Stomach (tissue), 9 donors: ENCODE measurements around the gene MCRIP2. TPM values are rescaled to one million over a fixed set of nuclear protein-coding genes. Genes with fewer than 3 reads are reported as not detected.

Experiments
- DNase-seq, 2 donors: peaks; one replicate each; pipeline versions ENCODE4 v3.0.0 to v3.0.0-alpha.2; 2013 to 2019
- H3K27ac ChIP-seq, 5 donors: fragments of 200-600 bp in 4 of 5; sonication (generic) in 4 of 5; one replicate each; pipeline ENCODE4 v1.5.1; 2013 to 2019; ENCODE audit warnings: mild to moderate bottlenecking in 1 of 5, moderate library complexity in 1 of 5
- H3K27me3 ChIP-seq, 3 donors: fragments of 200-600 bp; sonication (generic); one replicate each; pipeline ENCODE4 v1.5.1; 2017 to 2019; ENCODE audit warnings: mixed run types in 1 of 3
- H3K36me3 ChIP-seq, 4 donors: fragments of 200-600 bp; sonication (generic); 1 replicate in 3 of 4; 2 replicates in 1 of 4; pipeline ENCODE4 v1.5.1; 2016 to 2019
- H3K4me1 ChIP-seq, 4 donors: fragments of 200-600 bp; sonication (generic); one replicate each; pipeline ENCODE4 v1.5.1; 2016 to 2019
- H3K4me3 ChIP-seq, 4 donors: fragments of 200-600 bp; sonication (generic) in 3 of 4; one replicate each; pipeline ENCODE4 v1.5.1; 2016 to 2019; ENCODE audit warnings: mild to moderate bottlenecking in 1 of 4
- H3K9me3 ChIP-seq, 4 donors: fragments of 200-600 bp; sonication (generic); one replicate each; pipeline ENCODE4 v1.5.1; 2016 to 2019
- EP300 ChIP-seq: sonication (generic); formaldehyde crosslinking; IDR thresholded peaks from one replicate; pipeline ENCODE4 v1.6.1; 2017; ENCODE audit warnings: antibody characterized with exemption
- POLR2A ChIP-seq, 4 donors: fragments of 450-650 bp; IDR thresholded peaks; one replicate each; pipeline ENCODE4 v1.6.1; 2016; ENCODE audit warnings: antibody characterized with exemption in 4 of 4, control low read depth in 2 of 4, mild to moderate bottlenecking in 1 of 4, moderate library complexity in 1 of 4
- POLR2AphosphoS5 ChIP-seq, 3 donors: sonication (generic); formaldehyde crosslinking; IDR thresholded peaks; one replicate each; pipeline ENCODE4 v1.6.1; 2016; ENCODE audit warnings: antibody characterized with exemption in 3 of 3
- WGBS, 5 donors: extraction: QIAGEN DNeasy Blood & Tissue Kit in 3 of 5; methylation state at CpG; one replicate each; pipeline versions ENCODE4 v1.1.5 to v1.1.7; 2013 to 2018; 5-methylcytosine and 5-hydroxymethylcytosine counted together
- intact Hi-C: fragments of 100-400 bp; cut with DNase I; formaldehyde crosslinking; loops from one replicate; pipeline ENCODE4 v1.15.1; 2023; ENCODE audit warnings: low total_unique reads
- polyA plus RNA-seq, 3 donors: library from polyadenylated mRNA; stranded (reverse); fragments of 200-250 nt; gene quantifications; one replicate each; pipeline ENCODE4 v1.2.3, GENCODE V29; 2013
- total RNA-seq, 5 donors: library from RNA; depleted of rRNA; stranded (reverse); fragments of >200 nt; gene quantifications; one replicate each; pipeline versions ENCODE4 v1.1.0 to v1.2.3, GENCODE V29; 2014 to 2016
- TF ChIP-seq, protein P1 (sequence below), 7 experiments: fragments of 450-650 bp in 4 of 7; fragments of 200-600 bp in 3 of 7; sonication (generic) in 3 of 7; IDR thresholded peaks; one replicate each; pipeline ENCODE4 v1.5.1; 2016 to 2019; ENCODE audit warnings: antibody characterized with exemption in 7 of 7, control low read depth in 2 of 7, mild to moderate bottlenecking in 1 of 7
- donor health status: healthy with polysubstance abuse.
- donor health status: Bipolar disorder and iron deficiency.
- donor health status: healthy.

The MCRIP2 gene
- total and polyA plus RNA-seq, 8 donors = 14.0 to 440 (median 89.5) TPM

DNA sequence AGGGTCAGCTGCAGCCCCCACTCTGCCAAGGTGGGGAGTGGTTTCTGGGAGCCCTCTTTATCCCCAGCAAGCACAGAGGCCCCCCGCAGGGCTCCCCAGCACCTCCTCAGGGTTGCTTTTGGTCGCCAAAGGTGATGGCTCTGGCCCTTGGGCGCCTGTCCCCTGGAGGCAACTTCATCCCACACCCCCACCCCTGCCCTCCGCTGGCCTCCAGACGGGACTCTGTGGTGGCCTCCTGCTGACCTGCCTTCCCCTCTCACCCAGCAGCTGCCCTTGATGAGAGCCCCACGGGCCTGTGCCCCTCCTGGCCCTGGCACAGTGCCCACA, 18.5 kb downstream of the MCRIP2 start:
- DNase-seq = no peak
- Histone ChIP-seq H3K4me1 (peaks cover 14 to 26% (median 19%) of the 10 kb centered on the region in 4 donors), H3K36me3 (peaks cover 6 to 45% (median 38%) of the 10 kb centered on the region in 4 donors), H3K27ac (peak overlapping the region; percentile 34 to 83 (median 73)), H3K27me3 (no peaks in the 10 kb centered on the region), H3K4me3 (peak overlapping the region; percentile 21 to 35 (median 26)), H3K9me3 (no peaks in the 10 kb centered on the region)
- TF ChIP-seq EP300 = no peak
- no peak for TF ChIP-seq POLR2A (IDR thresholded peaks at IDR 0.05)
- no peak for TF ChIP-seq POLR2AphosphoS5 (IDR thresholded peaks at IDR 0.05)
- 42 to 63% (median 56%) methylated on average over 4 to 6 of the region's 6 CpGs for WGBS, 5 donors
- intact Hi-C loops = no loop called here

DNA sequence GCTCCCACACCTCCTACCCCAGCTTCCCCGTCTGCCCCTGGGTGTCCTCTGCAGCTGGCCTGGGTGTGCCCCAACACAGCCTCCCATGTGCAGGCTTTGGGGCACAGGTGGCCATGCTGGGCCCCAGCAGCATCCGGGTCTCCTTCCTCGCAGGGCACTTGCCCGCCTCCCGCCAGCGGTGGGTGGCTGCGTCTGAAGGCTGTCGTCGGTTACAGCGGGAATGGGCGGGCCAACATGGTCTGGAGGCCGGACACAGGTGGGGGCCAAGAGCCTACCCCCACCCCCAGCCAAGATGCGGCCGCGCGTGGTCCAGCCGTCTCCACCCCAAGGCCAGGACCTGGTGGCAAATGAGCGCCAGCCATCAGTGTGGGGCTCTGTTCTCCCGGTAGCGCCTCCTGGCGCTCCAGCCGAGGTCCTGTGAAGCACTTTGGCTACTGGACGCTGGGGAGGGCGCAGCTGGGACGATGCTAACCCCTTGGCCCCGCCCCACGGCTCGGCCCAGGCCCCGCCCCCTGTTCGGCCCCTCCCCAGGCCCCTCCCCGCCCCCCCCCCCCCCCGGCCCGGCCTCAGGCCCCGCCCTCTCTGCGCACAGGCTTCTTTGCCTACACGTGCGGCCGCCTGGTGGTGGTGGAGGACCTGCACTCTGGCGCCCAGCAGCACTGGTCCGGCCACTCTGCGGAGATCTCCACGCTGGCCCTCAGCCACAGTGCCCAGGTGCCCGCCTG, 19.0 kb downstream of the MCRIP2 start:
- peaks cover under 1 to 40% (median 33%) of the 10 kb centered on the region in 4 donors for H3K36me3 ChIP-seq
- peak overlapping the region; percentile 21 to 35 (median 26) for H3K4me3 ChIP-seq
- intact Hi-C loops = no loop called here

DNA sequence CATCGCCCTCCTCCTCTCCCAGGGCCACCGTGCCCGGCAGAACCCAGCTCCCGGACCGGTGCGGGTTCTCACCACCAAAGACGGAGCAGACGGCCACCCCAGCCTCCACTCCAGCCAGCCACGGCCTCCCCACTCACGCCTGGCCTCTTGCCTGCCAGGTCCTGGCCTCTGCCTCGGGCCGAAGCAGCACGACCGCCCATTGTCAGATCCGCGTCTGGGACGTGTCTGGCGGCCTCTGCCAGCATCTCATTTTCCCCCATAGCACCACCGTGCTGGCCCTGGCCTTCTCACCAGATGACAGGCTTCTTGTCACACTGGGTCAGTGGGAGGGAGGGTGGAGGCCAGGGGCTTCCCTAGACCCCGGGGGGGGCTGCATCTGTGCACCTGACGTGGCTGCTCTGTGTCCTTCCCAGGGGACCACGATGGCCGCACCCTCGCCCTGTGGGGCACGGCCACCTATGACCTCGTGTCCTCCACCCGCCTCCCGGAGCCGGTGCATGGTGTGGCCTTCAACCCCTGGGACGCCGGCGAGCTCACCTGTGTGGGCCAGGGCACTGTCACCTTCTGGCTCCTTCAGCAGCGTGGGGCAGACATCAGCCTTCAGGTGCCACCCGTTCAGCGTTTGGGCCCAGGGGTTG, 19.7 kb downstream of the MCRIP2 start:
- no peak for DNase-seq
- no peaks in the 10 kb centered on the region for H3K9me3 ChIP-seq
- H3K4me1 ChIP-seq = peaks cover 14 to 26% (median 19%) of the 10 kb centered on the region in 4 donors
- peaks cover 0 to 33% (median 27%) of the 10 kb centered on the region in 4 donors for H3K36me3 ChIP-seq
- intact Hi-C loops = no loop called here
- TF ChIP-seq POLR2AphosphoS5 (IDR thresholded peaks at IDR 0.05) = no peak
- TF ChIP-seq, protein P1, sequence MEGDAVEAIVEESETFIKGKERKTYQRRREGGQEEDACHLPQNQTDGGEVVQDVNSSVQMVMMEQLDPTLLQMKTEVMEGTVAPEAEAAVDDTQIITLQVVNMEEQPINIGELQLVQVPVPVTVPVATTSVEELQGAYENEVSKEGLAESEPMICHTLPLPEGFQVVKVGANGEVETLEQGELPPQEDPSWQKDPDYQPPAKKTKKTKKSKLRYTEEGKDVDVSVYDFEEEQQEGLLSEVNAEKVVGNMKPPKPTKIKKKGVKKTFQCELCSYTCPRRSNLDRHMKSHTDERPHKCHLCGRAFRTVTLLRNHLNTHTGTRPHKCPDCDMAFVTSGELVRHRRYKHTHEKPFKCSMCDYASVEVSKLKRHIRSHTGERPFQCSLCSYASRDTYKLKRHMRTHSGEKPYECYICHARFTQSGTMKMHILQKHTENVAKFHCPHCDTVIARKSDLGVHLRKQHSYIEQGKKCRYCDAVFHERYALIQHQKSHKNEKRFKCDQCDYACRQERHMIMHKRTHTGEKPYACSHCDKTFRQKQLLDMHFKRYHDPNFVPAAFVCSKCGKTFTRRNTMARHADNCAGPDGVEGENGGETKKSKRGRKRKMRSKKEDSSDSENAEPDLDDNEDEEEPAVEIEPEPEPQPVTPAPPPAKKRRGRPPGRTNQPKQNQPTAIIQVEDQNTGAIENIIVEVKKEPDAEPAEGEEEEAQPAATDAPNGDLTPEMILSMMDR (IDR thresholded peaks at IDR 0.05) = peak in 2 of 7 experiments; percentile 2 to 21
- H3K4me3 ChIP-seq = peak overlapping the region in 3 of 4 donors; percentile 1 to 22 (median 18)
- peak overlapping the region; percentile 11 to 80 (median 73) for H3K27ac ChIP-seq
- 48 to 72% (median 53%) methylated on average over 14 to 35 of the region's 35 CpGs for WGBS, 5 donors
- no peaks in the 10 kb centered on the region for H3K27me3 ChIP-seq

More for the DNA sequence above, 19.0 kb downstream of the MCRIP2 start:
- Histone ChIP-seq H3K9me3 (no peaks in the 10 kb centered on the region), H3K27ac (peak overlapping the region; percentile 34 to 83 (median 73)), H3K4me1 (peaks cover 14 to 26% (median 19%) of the 10 kb centered on the region in 4 donors), H3K27me3 (no peaks in the 10 kb centered on the region)
- TF ChIP-seq POLR2AphosphoS5 (IDR thresholded peaks at IDR 0.05) (peak in 2 of 3 donors; percentile 69 to 72), EP300 (no peak), POLR2A (IDR thresholded peaks at IDR 0.05) (no peak)
- TF ChIP-seq, protein P1 (IDR thresholded peaks at IDR 0.05) = peak in 6 of 7 experiments; percentile 23 to 71 (median 48)
- 7 to 25% (median 13%) methylated on average over 19 to 40 of the region's 43 CpGs; no CpG with 5 or more reads in 1 of the 5 donors for WGBS, 5 donors
- peak; percentile 93 to 97 for DNase-seq

DNA sequence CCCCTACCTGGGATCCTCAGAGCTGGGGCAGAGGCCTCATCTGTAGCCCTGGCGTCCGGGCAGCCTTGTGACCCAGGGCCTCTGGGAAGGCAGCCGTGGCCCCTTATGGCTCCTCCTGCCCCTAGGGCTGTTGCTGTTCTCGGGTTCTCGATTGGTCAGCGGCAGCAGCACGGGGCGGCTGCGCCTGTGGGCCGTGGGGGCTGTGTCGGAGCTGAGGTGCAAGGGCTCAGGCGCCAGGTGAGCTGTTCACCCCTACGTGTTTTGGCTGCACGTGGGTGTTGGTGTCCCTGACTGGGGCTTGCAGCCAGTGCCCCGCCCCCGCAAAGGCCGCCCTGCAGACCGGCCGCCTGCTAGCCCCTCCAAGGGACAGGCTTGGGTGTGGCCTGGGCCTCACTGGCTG, 20.5 kb downstream of the MCRIP2 start:
- peaks cover 0 to 25% (median 19%) of the 10 kb centered on the region in 4 donors for H3K36me3 ChIP-seq
- H3K27ac ChIP-seq = peak overlapping the region in 1 of 5 donors; percentile 80
- no peaks in the 10 kb centered on the region for H3K9me3 ChIP-seq
- WGBS, 5 donors = 88 to 96% (median 95%) methylated on average over 9 to 19 of the region's 19 CpGs
- DNase-seq = no peak
- peaks cover 15 to 28% (median 20%) of the 10 kb centered on the region in 4 donors for H3K4me1 ChIP-seq
- intact Hi-C loops = no loop called here
- H3K27me3 ChIP-seq = no peaks in the 10 kb centered on the region
- H3K4me3 ChIP-seq = no peak overlapping the region
- TF ChIP-seq, protein P1 (IDR thresholded peaks at IDR 0.05) = no peak
- no peak for TF ChIP-seq EP300
- TF ChIP-seq POLR2A (IDR thresholded peaks at IDR 0.05) = no peak
- no peak for TF ChIP-seq POLR2AphosphoS5 (IDR thresholded peaks at IDR 0.05)
